Hepatocyte (in vitro differentiated cells): Measurements from ENCODE around the gene JAKMIP1. TPM values are rescaled to one million over a fixed set of nuclear protein-coding genes. Genes with fewer than 3 reads are reported as not detected.

Source experiments
- DNase-seq: peaks from one replicate; pipeline ENCODE4 v3.0.0-alpha.2; 2016; ENCODE audit warnings: low spot score
- H2AFZ ChIP-seq: fragments of 200-600 bp; sonication (generic); 2 replicates; pipeline ENCODE4 v1.6.0; 2016; ENCODE audit warnings: antibody characterized with exemption, mild to moderate bottlenecking
- H3K27ac ChIP-seq: fragments of 200-600 bp; sonication (generic); 2 replicates; pipeline ENCODE4 v1.5.1; 2016; ENCODE audit warnings: mild to moderate bottlenecking
- H3K27me3 ChIP-seq: fragments of 200-600 bp; sonication (generic); 2 replicates; pipeline ENCODE4 v1.6.1; 2016
- H3K36me3 ChIP-seq: fragments of 200-600 bp; sonication (generic); replicated peaks from 2 replicates; pipeline ENCODE4 v1.5.1; 2016; ENCODE audit warnings: low read depth; ENCODE audit not compliant: insufficient read depth
- H3K4me1 ChIP-seq: fragments of 200-600 bp; sonication (generic); 2 replicates; pipeline ENCODE4 v1.5.1; 2016; ENCODE audit warnings: mild to moderate bottlenecking, moderate library complexity; ENCODE audit not compliant: insufficient read depth
- H3K4me2 ChIP-seq: fragments of 200-600 bp; sonication (generic); 2 replicates; pipeline ENCODE4 v1.6.0; 2016
- H3K4me3 ChIP-seq: fragments of 200-600 bp; sonication (generic); 2 replicates; pipeline ENCODE4 v1.5.1; 2016; ENCODE audit warnings: mild to moderate bottlenecking
- H3K79me2 ChIP-seq: fragments of 200-600 bp; sonication (generic); 2 replicates; pipeline ENCODE4 v1.6.0; 2017; ENCODE audit warnings: mild to moderate bottlenecking
- H3K9me2 ChIP-seq: fragments of 200-600 bp; sonication (generic); replicated peaks from 2 replicates; pipeline ENCODE4 v1.6.0; 2017; ENCODE audit warnings: mild to moderate bottlenecking; ENCODE audit not compliant: insufficient read depth
- H3K9me3 ChIP-seq: fragments of 200-600 bp; sonication (generic); 2 replicates; pipeline ENCODE4 v1.5.1; 2016; ENCODE audit warnings: low read depth, mild to moderate bottlenecking
- H4K20me1 ChIP-seq: fragments of 200-600 bp; sonication (generic); 2 replicates; pipeline ENCODE4 v1.6.0; 2016; ENCODE audit warnings: mild to moderate bottlenecking; ENCODE audit not compliant: insufficient read depth, poor library complexity, severe bottlenecking
- EZH2 ChIP-seq: fragments of 200-600 bp; sonication (generic); IDR thresholded peaks from 2 replicates; pipeline ENCODE4 v1.6.1; 2016; ENCODE audit warnings: antibody characterized with exemption, mild to moderate bottlenecking, borderline replicate concordance
- EZH2phosphoT487 ChIP-seq: fragments of 200-600 bp; sonication (generic); IDR thresholded peaks from one replicate; pipeline ENCODE4 v1.6.1; 2018; ENCODE audit warnings: antibody characterized with exemption, mild to moderate bottlenecking, low read depth, moderate library complexity; ENCODE audit not compliant: unreplicated experiment, severe bottlenecking
- WGBS: methylation state at CpG from one replicate; pipeline ENCODE4 v1.1.6; 2016; ENCODE audit warnings: low lambda C conversion rate; ENCODE audit errors: missing lambda C conversion rate; 5-methylcytosine and 5-hydroxymethylcytosine counted together
- polyA plus RNA-seq: library from polyadenylated mRNA; unstranded; fragments of >200 nt; fragmentation: Nextera tagmentation; extraction: Ambion mirVana; gene quantifications from 2 replicates; pipeline ENCODE4 v1.2.1, GENCODE V29; 2016
- total RNA-seq: library from RNA; depleted of rRNA; stranded (reverse); fragments of >200 nt; gene quantifications from 2 replicates; pipeline ENCODE4 v1.2.3, GENCODE V29; 2014
- TF ChIP-seq, protein P1 (sequence below): fragments of 200-600 bp; sonication (generic); IDR thresholded peaks from 2 replicates; pipeline ENCODE4 v1.5.1; 2016; ENCODE audit warnings: antibody characterized with exemption, mild to moderate bottlenecking; ENCODE audit not compliant: poor library complexity

JAKMIP1 gene
- total and polyA plus RNA-seq, 2 experiments from 2014 or later = not detected

DNA sequence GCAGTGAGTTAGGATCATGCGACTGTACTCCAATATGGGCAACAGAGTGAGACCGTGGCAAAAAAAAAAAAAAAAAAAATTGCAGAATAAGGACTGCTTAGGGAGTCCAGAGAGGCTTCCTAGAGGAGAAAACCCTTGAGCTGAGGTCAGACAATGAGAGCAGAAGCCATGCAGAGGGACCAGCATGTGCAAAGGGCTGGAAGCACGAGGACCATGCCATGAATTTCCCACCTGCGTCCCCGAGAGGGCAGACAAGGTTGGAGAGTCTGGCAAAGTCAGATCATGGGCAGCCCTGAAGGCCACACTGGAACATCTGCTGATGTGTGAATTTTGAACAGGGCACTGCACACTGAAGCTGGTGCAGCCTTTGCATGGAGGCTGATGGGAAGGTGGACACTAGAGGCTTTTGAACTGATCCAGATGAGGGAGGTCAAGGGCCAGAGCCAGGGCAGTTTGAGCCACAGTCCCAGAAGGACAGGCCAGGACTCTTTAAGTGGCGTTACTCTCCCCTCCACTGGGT lies 6.5 kb upstream of the JAKMIP1 start:
- TF ChIP-seq, protein P1, sequence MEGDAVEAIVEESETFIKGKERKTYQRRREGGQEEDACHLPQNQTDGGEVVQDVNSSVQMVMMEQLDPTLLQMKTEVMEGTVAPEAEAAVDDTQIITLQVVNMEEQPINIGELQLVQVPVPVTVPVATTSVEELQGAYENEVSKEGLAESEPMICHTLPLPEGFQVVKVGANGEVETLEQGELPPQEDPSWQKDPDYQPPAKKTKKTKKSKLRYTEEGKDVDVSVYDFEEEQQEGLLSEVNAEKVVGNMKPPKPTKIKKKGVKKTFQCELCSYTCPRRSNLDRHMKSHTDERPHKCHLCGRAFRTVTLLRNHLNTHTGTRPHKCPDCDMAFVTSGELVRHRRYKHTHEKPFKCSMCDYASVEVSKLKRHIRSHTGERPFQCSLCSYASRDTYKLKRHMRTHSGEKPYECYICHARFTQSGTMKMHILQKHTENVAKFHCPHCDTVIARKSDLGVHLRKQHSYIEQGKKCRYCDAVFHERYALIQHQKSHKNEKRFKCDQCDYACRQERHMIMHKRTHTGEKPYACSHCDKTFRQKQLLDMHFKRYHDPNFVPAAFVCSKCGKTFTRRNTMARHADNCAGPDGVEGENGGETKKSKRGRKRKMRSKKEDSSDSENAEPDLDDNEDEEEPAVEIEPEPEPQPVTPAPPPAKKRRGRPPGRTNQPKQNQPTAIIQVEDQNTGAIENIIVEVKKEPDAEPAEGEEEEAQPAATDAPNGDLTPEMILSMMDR = no peak
- TF ChIP-seq EZH2 (no peak), EZH2phosphoT487 (no peak)
- no peak for DNase-seq
- Histone ChIP-seq H3K79me2 (no peaks in the 10 kb centered on the region), H3K4me1 (no peaks in the 10 kb centered on the region), H2AFZ (no peak overlapping the region), H3K36me3 (no peaks in the 10 kb centered on the region), H3K27me3 (peaks cover 15% of the 10 kb centered on the region), H3K27ac (no peak overlapping the region), H3K4me2 (no peak overlapping the region), H4K20me1 (no peaks in the 10 kb centered on the region), H3K9me3 (no peaks in the 10 kb centered on the region), H3K9me2 (no peaks in the 10 kb centered on the region), H3K4me3 (no peak overlapping the region)
- 84% methylated on average over 6 of the region's 6 CpGs for WGBS

DNA sequence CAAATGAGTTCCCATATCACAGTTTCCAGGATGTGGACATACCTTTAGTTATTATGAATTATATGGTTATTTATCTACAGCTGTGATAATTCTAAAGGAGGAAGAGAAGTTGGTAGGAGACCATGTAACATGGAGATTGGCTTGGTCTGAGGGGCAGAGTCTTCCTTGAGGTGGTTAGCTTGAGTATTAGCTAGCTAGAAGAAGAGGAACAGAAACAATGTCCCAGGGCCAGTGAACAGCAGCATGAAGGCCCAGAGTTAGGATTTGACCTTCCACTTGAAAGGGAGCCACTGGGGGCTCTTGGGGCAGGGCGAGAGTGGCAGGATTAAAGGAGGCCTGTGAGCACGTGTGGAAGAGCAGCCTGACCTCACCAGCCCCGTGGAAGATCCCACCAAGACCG lies 5.6 kb upstream of the JAKMIP1 start:
- Histone ChIP-seq H3K4me3 (no peak overlapping the region), H3K79me2 (no peaks in the 10 kb centered on the region), H3K9me3 (no peaks in the 10 kb centered on the region), H3K4me2 (no peak overlapping the region), H2AFZ (no peak overlapping the region), H3K27ac (no peak overlapping the region), H3K4me1 (no peaks in the 10 kb centered on the region), H3K9me2 (no peaks in the 10 kb centered on the region), H4K20me1 (no peaks in the 10 kb centered on the region), H3K27me3 (peaks cover 24% of the 10 kb centered on the region), H3K36me3 (no peaks in the 10 kb centered on the region)
- no peak for TF ChIP-seq EZH2phosphoT487
- no peak for TF ChIP-seq EZH2
- TF ChIP-seq, protein P1 = no peak
- whole genome bisulfite sequencing = 93% methylated on average over 4 of the region's 4 CpGs
- no peak for DNase-seq

DNA sequence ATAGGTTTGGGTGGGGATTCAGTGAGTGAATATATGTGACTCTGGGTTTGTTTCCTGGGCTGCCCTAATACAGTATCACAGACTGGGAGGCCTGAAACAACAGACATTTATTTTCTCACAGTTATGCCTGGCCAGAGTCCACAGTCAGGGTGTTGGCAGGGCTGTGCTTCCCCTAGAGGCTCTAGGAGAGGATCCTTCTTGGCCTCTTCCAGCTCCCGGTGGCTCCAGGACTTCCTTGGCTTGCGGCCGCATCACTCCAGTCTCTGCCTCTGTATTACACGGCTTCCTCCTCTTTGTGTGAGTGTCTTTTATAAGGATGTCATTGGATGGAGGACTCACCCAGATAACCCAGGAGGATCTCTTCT lies 5.2 kb upstream of the JAKMIP1 start:
- Histone ChIP-seq H3K4me3 (no peak overlapping the region), H2AFZ (no peak overlapping the region), H3K4me1 (no peaks in the 10 kb centered on the region), H3K9me3 (no peaks in the 10 kb centered on the region), H3K79me2 (no peaks in the 10 kb centered on the region), H3K27me3 (peaks cover 28% of the 10 kb centered on the region), H3K36me3 (no peaks in the 10 kb centered on the region), H3K27ac (no peak overlapping the region), H4K20me1 (no peaks in the 10 kb centered on the region), H3K4me2 (no peak overlapping the region), H3K9me2 (no peaks in the 10 kb centered on the region)
- TF ChIP-seq EZH2 = no peak
- DNase-seq = no peak
- 94% methylated on average over 4 of the region's 4 CpGs for whole genome bisulfite sequencing

DNA sequence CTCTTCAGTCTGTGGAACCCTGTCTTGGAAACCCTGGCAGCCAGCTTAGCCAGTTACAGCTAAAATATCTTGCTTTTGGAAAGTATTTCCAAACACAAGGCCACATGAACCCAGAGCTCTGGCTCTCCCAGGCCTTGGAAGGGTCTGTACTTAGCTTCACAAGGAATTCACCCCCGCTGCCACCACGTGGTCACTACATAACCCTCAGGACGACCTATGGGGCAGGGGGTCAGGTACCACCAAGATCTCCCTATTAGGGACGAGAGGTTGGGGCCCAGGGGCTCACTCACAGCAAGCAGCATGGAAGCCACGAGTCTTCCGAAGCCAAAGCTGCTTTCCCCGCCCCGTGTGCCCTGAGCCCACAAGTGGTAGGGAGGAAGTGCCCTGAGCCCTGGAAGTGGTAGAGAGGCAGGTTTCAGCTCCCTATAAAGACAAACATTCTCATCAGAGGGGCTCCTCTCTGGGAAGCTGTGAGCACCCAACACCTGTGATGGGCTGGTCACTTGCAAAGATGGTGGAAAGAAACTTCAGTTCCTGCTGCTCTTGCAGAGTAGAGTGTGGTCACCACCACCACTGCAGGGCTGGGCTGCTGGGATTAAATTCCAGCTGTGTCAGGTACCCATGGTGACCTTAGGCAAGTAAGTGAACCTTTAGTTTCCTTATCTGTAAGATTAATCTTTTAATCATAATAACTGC lies 4.7 kb upstream of the JAKMIP1 start:
- TF ChIP-seq, protein P1 = no peak
- no peak for TF ChIP-seq EZH2
- TF ChIP-seq EZH2phosphoT487 = no peak
- WGBS = 67% methylated on average over 8 of the region's 8 CpGs
- H3K79me2 ChIP-seq = no peaks in the 10 kb centered on the region
- peaks cover 28% of the 10 kb centered on the region for H3K27me3 ChIP-seq
- no peaks in the 10 kb centered on the region for H3K4me1 ChIP-seq
- H3K4me3 ChIP-seq = no peak overlapping the region
- DNase-seq = no peak
- H2AFZ ChIP-seq = no peak overlapping the region
- H3K9me3 ChIP-seq = no peaks in the 10 kb centered on the region
- no peaks in the 10 kb centered on the region for H3K36me3 ChIP-seq
- H3K9me2 ChIP-seq = no peaks in the 10 kb centered on the region
- no peaks in the 10 kb centered on the region for H4K20me1 ChIP-seq
- H3K27ac ChIP-seq = no peak overlapping the region
- H3K4me2 ChIP-seq = no peak overlapping the region
